ENCODE measurements around the gene HJURP. TPM values are rescaled to one million over a fixed set of nuclear protein-coding genes. Genes with fewer than 3 reads are reported as not detected.

HJURP gene
- total RNA-seq, 1 experiment from 2014 or later, result 37.0 TPM

GRCh38 chr2:233821709-233822100 is 32.6 kb downstream of the HJURP start:
- no peak for ATAC-seq
- no peak overlapping the region for H3K27ac ChIP-seq (ENCODE audit: low read length)
- no peaks in the 10 kb centered on the region for H3K79me2 ChIP-seq (ENCODE audit: low read length)
- no TSS peak for BruUV-seq (replicated peaks)
- intact Hi-C loops (cut with micrococcal nuclease), result no loop called here
- no peaks in the 10 kb centered on the region for H3K9me3 ChIP-seq (ENCODE audit: low read length)
- no peaks in the 10 kb centered on the region for H3F3A ChIP-seq (ENCODE audit: low read length, unreplicated experiment)
- H3K4me2 ChIP-seq (ENCODE audit: low read length), result no peak overlapping the region
- ChIA-PET CTCF (no interaction called here), POLR2A (ENCODE audit: unreplicated experiment) (no interaction called here)
- TF ChIP-seq EZH2 (IDR thresholded peaks at IDR 0.05; ENCODE audit: low read length, unreplicated experiment) (no peak), CTCF (conservative IDR thresholded peaks at IDR 0.05; ENCODE audit: low read depth, low read length) (no peak), EZH2phosphoT487 (IDR thresholded peaks at IDR 0.05; ENCODE audit: borderline replicate concordance, low read length) (no peak)
- H3K9me2 ChIP-seq (replicated peaks; ENCODE audit: low read length), result no peaks in the 10 kb centered on the region
- no peak for DNase-seq
- H3K27me3 ChIP-seq (ENCODE audit: low read length), result no peaks in the 10 kb centered on the region
- H2AFZ ChIP-seq (ENCODE audit: low read length), result no peak overlapping the region
- no peaks in the 10 kb centered on the region for H3K36me3 ChIP-seq (ENCODE audit: low read depth, low read length)
- H4K20me1 ChIP-seq (ENCODE audit: low read length), result no peaks in the 10 kb centered on the region
- no peaks in the 10 kb centered on the region for H3K4me1 ChIP-seq (ENCODE audit: insufficient read depth, low read length)
- H3K9ac ChIP-seq (ENCODE audit: low read length), result no peak overlapping the region
- H3K4me3 ChIP-seq (ENCODE audit: low read length), result no peak overlapping the region

- Histone ChIP-seq H2AFZ (ENCODE audit: low read length) (no peak overlapping the region), H3K4me1 (ENCODE audit: insufficient read depth, low read length) (no peaks in the 10 kb centered on the region), H3K4me3 (ENCODE audit: low read length) (no peak overlapping the region), H3K9ac (ENCODE audit: low read length) (no peak overlapping the region), H3K9me2 (replicated peaks; ENCODE audit: low read length) (no peaks in the 10 kb centered on the region), H4K20me1 (ENCODE audit: low read length) (no peaks in the 10 kb centered on the region), H3K4me2 (ENCODE audit: low read length) (no peak overlapping the region), H3K9me3 (ENCODE audit: low read length) (no peaks in the 10 kb centered on the region), H3K27ac (ENCODE audit: low read length) (no peak overlapping the region), H3K27me3 (ENCODE audit: low read length) (no peaks in the 10 kb centered on the region), H3K79me2 (ENCODE audit: low read length) (no peaks in the 10 kb centered on the region), H3F3A (ENCODE audit: low read length, unreplicated experiment) (no peaks in the 10 kb centered on the region), H3K36me3 (ENCODE audit: low read depth, low read length) (no peaks in the 10 kb centered on the region)
- ATAC-seq, result no peak
- TF ChIP-seq EZH2 (IDR thresholded peaks at IDR 0.05; ENCODE audit: low read length, unreplicated experiment) (no peak), CTCF (conservative IDR thresholded peaks at IDR 0.05; ENCODE audit: low read depth, low read length) (no peak), EZH2phosphoT487 (IDR thresholded peaks at IDR 0.05; ENCODE audit: borderline replicate concordance, low read length) (no peak)
- ChIA-PET CTCF (no interaction called here), POLR2A (ENCODE audit: unreplicated experiment) (no interaction called here)
- intact Hi-C loops (cut with micrococcal nuclease), result no loop called here
- no peak for DNase-seq
- BruUV-seq (replicated peaks), result no TSS peak
Measured at GRCh38 chr2:233821196-233821595, 33.1 kb downstream of the HJURP start.

GRCh38 chr2:233820774-233821105 is 33.6 kb downstream of the HJURP start:
- Histone ChIP-seq H4K20me1 (ENCODE audit: low read length) (no peaks in the 10 kb centered on the region), H3K79me2 (ENCODE audit: low read length) (no peaks in the 10 kb centered on the region), H3F3A (ENCODE audit: low read length, unreplicated experiment) (no peaks in the 10 kb centered on the region), H3K36me3 (ENCODE audit: low read depth, low read length) (no peaks in the 10 kb centered on the region), H3K4me2 (ENCODE audit: low read length) (no peak overlapping the region), H3K9me3 (ENCODE audit: low read length) (no peaks in the 10 kb centered on the region), H3K4me1 (ENCODE audit: insufficient read depth, low read length) (no peaks in the 10 kb centered on the region), H3K27ac (ENCODE audit: low read length) (no peak overlapping the region), H3K9ac (ENCODE audit: low read length) (no peak overlapping the region), H3K27me3 (ENCODE audit: low read length) (no peaks in the 10 kb centered on the region), H3K9me2 (replicated peaks; ENCODE audit: low read length) (no peaks in the 10 kb centered on the region), H2AFZ (ENCODE audit: low read length) (no peak overlapping the region), H3K4me3 (ENCODE audit: low read length) (no peak overlapping the region)
- no peak for DNase-seq
- no TSS peak for BruUV-seq (replicated peaks)
- intact Hi-C loops (cut with micrococcal nuclease), result no loop called here
- ChIA-PET POLR2A (ENCODE audit: unreplicated experiment) (no interaction called here), CTCF (no interaction called here)
- no peak for TF ChIP-seq EZH2 (IDR thresholded peaks at IDR 0.05; ENCODE audit: low read length, unreplicated experiment)
- no peak for TF ChIP-seq EZH2phosphoT487 (IDR thresholded peaks at IDR 0.05; ENCODE audit: borderline replicate concordance, low read length)
- no peak for TF ChIP-seq CTCF (conservative IDR thresholded peaks at IDR 0.05; ENCODE audit: low read depth, low read length)
- no peak for ATAC-seq
